ENCODE measurements around the gene DAB2IP.
A peak's percentile ranks its signal among the peaks of the same experiment; 100 is the strongest.

DAB2IP gene

DNA sequence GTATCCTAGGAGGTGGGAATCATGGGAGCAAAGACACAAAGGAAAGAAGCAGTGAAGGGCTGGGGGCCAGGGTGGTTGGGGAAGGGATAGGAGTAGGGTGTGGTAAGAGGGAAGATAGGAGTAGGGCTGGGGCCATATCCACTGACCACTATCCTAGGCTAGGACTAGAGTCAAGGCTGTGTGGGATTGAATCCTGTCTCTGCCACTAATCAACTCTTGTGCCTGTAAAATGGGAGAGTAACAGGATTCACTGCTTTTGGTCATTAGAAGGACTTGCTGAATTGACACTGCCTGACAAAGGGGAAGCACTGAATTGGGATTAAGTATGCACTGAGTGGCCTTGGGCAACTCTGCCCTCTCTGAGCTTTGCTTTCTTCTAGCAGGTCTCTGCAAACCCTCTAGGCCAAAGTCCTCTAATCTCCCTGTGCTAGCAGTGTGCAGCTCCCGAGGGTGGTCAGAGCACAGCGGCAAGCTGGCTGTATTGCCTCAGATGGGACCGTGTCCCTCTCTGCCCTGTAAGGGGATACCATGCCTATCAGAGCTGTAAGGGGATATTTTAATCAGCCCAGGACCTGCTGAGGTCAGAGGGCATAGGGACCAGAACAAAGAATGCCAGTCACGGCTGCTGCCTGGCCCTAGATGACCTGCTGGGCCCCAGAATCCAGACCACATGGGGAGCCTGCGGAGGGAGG, 12.4 kb upstream of the DAB2IP start:
- Histone ChIP-seq H3K36me3 (ENCODE audit: low read length) (no peaks in the 10 kb centered on the region), H3K27ac (ENCODE audit: low read depth, low read length) (no peak overlapping the region), H4K20me1 (ENCODE audit: low read depth, low read length) (no peaks in the 10 kb centered on the region), H3K4me3 (ENCODE audit: insufficient read depth, low read length, poor library complexity, severe bottlenecking) (no peak overlapping the region), H3K4me2 (ENCODE audit: low read depth, low read length, poor library complexity, severe bottlenecking) (no peak overlapping the region), H3K9ac (ENCODE audit: low read length) (no peak overlapping the region), H3K9me2 (replicated peaks; ENCODE audit: insufficient read depth, low read length) (no peaks in the 10 kb centered on the region), H3K9me3 (ENCODE audit: insufficient read depth, low read length) (no peaks in the 10 kb centered on the region), H3F3A (ENCODE audit: insufficient read depth) (no peaks in the 10 kb centered on the region), H2AFZ (ENCODE audit: low read depth, low read length, severe bottlenecking) (no peak overlapping the region), H3K79me2 (ENCODE audit: insufficient read depth, low read length) (no peaks in the 10 kb centered on the region), H3K27me3 (ENCODE audit: low read length) (no peaks in the 10 kb centered on the region)
- TF ChIP-seq EZH2phosphoT487 (conservative IDR thresholded peaks at IDR 0.05; ENCODE audit: low read length) (no peak), CTCF (IDR thresholded peaks at IDR 0.05; ENCODE audit: insufficient read depth, low read length, poor library complexity, severe bottlenecking) (no peak)

DNA sequence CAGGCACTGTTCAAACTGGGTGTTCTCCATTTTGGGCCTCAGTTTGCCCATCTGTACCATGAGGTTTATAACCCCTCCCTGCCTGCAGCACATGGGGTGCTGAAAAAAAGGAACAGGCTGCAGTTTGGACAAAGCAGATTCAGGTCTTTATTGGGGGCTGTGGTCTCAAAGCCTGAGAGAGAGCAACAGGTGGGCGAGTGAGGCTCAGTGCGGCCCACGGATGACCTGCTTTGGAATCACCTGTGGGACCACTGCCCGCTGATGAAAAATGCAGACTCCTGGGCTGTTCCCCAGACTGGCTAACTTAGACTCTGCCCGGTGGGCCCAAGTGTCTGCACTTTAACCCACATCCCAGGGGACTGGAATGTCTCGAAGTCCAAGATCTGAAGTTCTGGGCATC, 11.8 kb upstream of the DAB2IP start:
- Histone ChIP-seq H3K36me3 (ENCODE audit: low read length) (no peaks in the 10 kb centered on the region), H3K79me2 (ENCODE audit: insufficient read depth, low read length) (no peaks in the 10 kb centered on the region), H3K27ac (ENCODE audit: low read depth, low read length) (no peak overlapping the region), H3F3A (ENCODE audit: insufficient read depth) (no peaks in the 10 kb centered on the region), H3K9me3 (ENCODE audit: insufficient read depth, low read length) (no peaks in the 10 kb centered on the region), H3K4me2 (ENCODE audit: low read depth, low read length, poor library complexity, severe bottlenecking) (no peak overlapping the region), H3K9me2 (replicated peaks; ENCODE audit: insufficient read depth, low read length) (no peaks in the 10 kb centered on the region), H3K9ac (ENCODE audit: low read length) (no peak overlapping the region), H3K4me3 (ENCODE audit: insufficient read depth, low read length, poor library complexity, severe bottlenecking) (no peak overlapping the region), H4K20me1 (ENCODE audit: low read depth, low read length) (no peaks in the 10 kb centered on the region), H3K27me3 (ENCODE audit: low read length) (no peaks in the 10 kb centered on the region), H2AFZ (ENCODE audit: low read depth, low read length, severe bottlenecking) (no peak overlapping the region)
- TF ChIP-seq EZH2phosphoT487 (conservative IDR thresholded peaks at IDR 0.05; ENCODE audit: low read length) (no peak), CTCF (IDR thresholded peaks at IDR 0.05; ENCODE audit: insufficient read depth, low read length, poor library complexity, severe bottlenecking) (no peak)

- Histone ChIP-seq H3K27me3 (ENCODE audit: low read length) (no peaks in the 10 kb centered on the region), H3K4me3 (ENCODE audit: insufficient read depth, low read length, poor library complexity, severe bottlenecking) (no peak overlapping the region), H3K9me3 (ENCODE audit: insufficient read depth, low read length) (no peaks in the 10 kb centered on the region), H4K20me1 (ENCODE audit: low read depth, low read length) (no peaks in the 10 kb centered on the region), H3K9me2 (replicated peaks; ENCODE audit: insufficient read depth, low read length) (no peaks in the 10 kb centered on the region), H3K9ac (ENCODE audit: low read length) (no peak overlapping the region), H3F3A (ENCODE audit: insufficient read depth) (no peaks in the 10 kb centered on the region), H3K79me2 (ENCODE audit: insufficient read depth, low read length) (no peaks in the 10 kb centered on the region), H2AFZ (ENCODE audit: low read depth, low read length, severe bottlenecking) (no peak overlapping the region), H3K4me2 (ENCODE audit: low read depth, low read length, poor library complexity, severe bottlenecking) (no peak overlapping the region), H3K27ac (ENCODE audit: low read depth, low read length) (no peak overlapping the region), H3K36me3 (ENCODE audit: low read length) (no peaks in the 10 kb centered on the region)
- TF ChIP-seq EZH2phosphoT487 (conservative IDR thresholded peaks at IDR 0.05; ENCODE audit: low read length) (no peak), CTCF (IDR thresholded peaks at IDR 0.05; ENCODE audit: insufficient read depth, low read length, poor library complexity, severe bottlenecking) (peak; percentile 44)
Measured at GRCh38 chr9:121640076-121640475, 11.4 kb upstream of the DAB2IP start.
